Peyer's patch (tissue), 4 donors: ENCODE results near the gene FHOD3.

ENCODE experiments used
- POLR2A ChIP-seq, 2 donors: fragments of 450-650 bp; IDR thresholded peaks; one replicate each; pipeline ENCODE4 v1.5.1; 2017; ENCODE audit warnings: antibody characterized with exemption in 2 of 2, mild to moderate bottlenecking in 2 of 2, moderate library complexity in 2 of 2
- TF ChIP-seq, protein P1 (sequence below), 6 experiments: fragments of 450-650 bp in 4 of 6; fragments of 200-600 bp in 2 of 6; sonication (generic) in 1 of 6; IDR thresholded peaks; one replicate each; pipeline ENCODE4 v1.5.1; 2017 to 2019; ENCODE audit warnings: antibody characterized with exemption in 6 of 6, mild to moderate bottlenecking in 3 of 6, moderate library complexity in 1 of 6

DNA sequence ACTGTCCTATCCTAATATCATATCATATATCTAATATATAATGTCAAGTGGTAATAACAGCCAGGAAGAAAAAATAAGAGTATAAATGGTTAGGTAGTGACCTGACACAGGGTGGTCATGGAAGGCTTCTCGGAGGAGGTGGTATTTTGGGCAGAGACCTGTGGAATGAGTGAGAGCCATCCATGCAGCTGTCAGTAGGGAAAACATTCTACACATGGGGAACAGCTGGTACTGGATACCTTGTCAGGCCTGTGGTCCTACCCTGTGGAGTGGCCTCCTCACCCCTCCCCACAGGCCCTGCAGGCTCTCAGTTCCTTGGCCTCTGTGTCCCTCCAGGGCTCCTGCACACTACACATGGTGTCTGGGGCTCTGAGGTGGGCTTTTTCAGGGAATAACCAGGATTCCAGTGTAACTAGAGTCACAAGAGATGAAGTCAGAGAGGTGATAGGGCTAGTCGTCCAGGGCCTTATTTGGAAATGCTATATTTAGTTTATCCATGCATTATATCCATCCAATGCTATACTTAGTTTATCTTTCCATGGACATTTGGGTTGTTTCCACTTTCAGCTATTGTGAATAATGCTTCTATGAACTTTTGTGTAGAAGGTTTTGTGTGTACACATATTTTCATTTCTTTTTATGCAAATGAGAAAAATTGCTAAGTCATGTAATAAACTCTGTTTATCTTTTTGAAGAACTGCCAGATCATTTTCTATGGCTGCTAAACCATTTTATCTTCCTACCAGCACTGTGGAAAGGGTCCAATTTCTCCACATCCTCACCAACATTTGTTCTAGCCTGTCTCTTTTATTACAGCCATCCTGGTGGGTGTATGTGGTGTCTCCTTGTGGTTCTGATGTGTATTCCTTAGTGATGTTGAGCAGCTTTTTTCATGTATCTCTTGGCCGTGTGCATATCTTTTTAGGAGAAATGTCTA is 455.7 kb downstream of the FHOD3 start:
- TF ChIP-seq, protein P1, sequence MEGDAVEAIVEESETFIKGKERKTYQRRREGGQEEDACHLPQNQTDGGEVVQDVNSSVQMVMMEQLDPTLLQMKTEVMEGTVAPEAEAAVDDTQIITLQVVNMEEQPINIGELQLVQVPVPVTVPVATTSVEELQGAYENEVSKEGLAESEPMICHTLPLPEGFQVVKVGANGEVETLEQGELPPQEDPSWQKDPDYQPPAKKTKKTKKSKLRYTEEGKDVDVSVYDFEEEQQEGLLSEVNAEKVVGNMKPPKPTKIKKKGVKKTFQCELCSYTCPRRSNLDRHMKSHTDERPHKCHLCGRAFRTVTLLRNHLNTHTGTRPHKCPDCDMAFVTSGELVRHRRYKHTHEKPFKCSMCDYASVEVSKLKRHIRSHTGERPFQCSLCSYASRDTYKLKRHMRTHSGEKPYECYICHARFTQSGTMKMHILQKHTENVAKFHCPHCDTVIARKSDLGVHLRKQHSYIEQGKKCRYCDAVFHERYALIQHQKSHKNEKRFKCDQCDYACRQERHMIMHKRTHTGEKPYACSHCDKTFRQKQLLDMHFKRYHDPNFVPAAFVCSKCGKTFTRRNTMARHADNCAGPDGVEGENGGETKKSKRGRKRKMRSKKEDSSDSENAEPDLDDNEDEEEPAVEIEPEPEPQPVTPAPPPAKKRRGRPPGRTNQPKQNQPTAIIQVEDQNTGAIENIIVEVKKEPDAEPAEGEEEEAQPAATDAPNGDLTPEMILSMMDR (IDR thresholded peaks at IDR 0.05): no peak
- TF ChIP-seq POLR2A (IDR thresholded peaks at IDR 0.05): no peak
